GM18909 (cell line): Measurements from ENCODE around the gene MCEE.
A peak's percentile ranks its signal among the peaks of the same experiment; 100 is the strongest.
"Not testable (repeated sequence)": the region's sequence is repeated elsewhere in the genome, so short reads cannot be mapped to it uniquely, and the experiment has no call there.

Source experiments
- ATAC-seq: cut with Tn5 transposase; IDR thresholded peaks from one replicate; pipeline ENCODE4 v1.9.1; 2021; ENCODE audit warnings: mild to moderate bottlenecking; ENCODE audit not compliant: unreplicated experiment, poor library complexity

Gene MCEE

DNA sequence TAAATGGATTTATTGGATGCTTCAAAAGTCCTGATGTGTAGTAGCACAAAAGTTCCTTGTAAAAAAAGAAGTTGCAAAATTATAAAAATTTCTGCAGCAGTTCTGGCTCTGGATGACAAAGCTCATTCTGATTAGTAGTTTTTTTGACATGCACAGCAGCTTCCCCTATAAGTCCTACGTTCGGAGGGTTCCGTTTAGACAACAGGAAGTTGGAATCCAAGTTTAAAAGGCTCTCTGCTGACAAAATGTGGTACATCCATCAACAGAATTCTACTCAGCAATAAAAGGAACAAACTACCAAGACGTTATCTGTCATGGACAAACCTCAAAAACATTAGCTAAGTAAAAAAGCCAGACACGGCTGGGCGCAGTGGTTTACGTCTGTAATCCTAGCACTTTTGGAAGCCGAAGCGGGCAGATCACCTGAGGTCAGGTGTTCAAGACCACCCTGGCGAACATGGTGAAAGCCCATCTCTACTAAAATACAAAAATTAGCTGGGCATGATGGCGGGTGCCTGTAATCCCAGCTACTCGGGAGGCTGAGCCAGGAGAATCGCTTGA lies 46.2 kb downstream of the MCEE start:
- ATAC-seq, result not testable (repeated sequence)

DNA sequence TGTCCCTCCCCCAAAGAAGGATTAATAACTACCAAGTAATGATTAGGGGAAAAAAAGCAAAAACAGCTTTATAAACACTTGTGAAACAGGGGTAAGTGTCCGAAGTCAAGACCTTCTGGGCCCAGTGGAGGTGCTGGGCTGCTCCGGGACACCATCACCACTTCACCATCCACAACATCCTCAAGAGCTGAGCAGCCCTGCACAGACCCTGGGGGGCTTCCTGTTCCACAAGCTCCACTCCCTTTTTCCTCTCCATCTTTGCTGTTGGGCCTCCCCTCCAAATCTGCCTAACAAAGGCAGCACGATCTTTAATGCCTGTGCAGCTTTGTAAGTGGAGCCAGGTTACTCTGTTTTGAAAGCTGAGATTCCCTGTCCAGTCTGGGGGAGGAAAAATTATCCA lies 46.7 kb downstream of the MCEE start:
- ATAC-seq, result not testable (repeated sequence)

DNA sequence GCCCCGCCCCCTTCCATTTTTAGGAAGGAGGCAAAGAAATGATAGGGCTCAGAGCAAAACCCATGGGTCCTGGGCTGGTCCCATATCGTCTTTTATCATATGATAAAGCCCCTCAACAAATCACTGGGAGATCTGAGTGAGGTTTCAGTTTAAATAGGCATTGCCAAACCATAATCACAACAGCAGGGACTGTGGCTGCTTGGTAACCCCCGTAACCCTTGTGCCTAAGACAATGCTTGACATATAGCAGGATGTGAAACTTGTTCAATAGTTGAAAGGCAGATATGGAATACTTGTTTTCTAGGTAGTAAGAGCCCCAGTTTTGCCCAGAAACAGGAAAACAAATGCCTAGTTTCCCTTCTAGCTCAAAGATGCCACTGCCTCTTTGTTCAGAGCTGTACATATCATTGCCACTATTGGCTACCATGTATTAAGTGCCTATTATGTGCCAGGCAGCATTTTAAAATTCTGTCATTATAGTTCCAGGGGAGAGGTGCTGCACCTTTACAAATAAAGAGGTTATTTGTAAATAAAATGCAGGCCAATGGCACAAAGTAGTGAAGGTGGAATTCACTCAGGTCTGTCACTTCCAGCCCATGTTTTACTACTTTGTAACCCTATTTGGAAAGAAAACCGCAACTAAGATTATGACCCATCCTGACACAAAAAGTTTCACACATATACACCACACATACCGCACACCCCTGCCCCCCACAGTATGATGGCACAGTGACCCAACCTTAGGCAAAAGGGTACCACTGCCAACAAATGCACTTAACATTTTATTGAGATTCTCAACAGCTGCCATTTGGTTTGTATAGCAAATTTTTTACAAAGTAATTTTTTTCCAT lies 47.4 kb downstream of the MCEE start:
- ATAC-seq, result no peak

DNA sequence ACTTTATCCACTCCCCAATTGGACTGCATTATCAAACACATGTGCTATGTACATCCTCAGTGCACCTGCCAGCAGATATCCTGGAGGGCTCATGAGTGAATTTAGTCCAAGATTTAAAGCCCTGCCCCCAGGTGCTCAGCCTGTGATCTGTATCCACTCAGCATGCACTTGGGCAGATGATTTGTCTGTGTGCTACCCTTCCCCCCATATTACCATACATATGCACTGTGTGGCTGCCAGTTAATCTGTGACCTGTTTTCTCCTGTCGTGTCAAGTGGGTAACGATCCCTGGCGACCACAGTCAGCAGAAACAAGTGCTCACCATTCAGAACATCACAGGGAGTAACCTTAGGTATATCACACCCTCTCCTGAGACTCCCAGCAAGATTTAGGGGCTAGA lies 51.4 kb downstream of the MCEE start:
- no peak for ATAC-seq

DNA sequence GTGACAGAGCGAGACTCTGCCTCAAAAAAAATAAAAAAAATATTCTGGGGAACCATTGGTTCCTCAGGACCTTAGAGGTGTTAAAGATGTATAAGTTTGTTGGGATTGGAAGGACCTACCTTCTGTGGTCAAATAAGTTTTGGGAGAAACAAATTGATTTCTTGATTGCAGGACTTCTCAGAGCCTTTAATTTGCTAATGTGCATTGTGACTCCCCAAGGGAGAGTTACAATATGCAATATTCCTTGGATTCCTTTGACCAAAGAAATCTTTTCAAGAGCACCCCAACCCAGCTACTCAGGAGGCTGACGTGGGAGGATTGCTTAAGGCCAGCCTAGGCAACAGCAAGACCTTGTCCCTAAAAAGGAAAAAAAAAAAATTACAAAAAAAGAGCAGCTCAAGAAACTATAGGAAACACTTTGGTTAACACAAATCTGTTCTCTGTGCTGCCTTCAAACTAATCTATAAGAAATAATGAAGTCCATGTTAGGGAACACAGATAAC lies 55.1 kb downstream of the MCEE start:
- ATAC-seq, result no peak

DNA sequence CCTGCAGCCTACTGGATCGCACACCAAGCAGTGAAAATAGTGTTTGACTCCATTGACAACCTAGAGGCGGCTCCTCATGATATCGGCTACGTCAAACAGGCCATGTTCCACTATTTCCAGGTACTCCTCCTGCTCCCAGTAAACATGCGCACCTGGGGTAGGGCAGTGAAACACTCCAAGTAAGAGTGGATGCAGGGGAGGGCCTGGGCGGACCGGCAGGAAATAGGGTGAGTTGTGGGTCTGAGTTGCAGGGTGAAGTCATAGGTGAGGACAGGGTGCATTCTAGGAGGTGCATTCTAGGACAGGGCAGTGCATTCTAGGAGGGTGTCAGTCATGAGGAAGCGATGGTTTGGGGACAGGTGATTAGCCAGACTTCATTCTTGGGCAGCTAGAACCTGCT lies 56.6 kb downstream of the MCEE start:
- ATAC-seq, result no peak

DNA sequence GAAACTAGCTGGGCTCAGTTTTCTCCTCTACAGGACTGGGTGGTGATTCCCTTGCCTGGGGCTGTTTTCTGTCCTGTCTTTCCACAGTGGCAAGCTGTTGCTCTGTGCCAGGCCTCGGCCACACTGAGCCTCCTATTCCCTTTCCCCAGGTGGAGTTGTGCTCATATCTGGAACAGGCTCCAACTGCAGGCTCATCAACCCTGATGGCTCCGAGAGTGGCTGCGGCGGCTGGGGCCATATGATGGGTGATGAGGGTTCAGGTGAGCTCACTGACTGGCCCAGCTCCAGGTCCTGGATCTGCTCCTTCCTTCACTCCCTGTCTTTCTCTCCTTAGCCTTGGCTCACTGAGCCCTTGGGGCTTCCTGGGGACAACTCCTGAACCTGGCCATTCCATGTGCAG lies 57.5 kb downstream of the MCEE start:
- ATAC-seq, result no peak

DNA sequence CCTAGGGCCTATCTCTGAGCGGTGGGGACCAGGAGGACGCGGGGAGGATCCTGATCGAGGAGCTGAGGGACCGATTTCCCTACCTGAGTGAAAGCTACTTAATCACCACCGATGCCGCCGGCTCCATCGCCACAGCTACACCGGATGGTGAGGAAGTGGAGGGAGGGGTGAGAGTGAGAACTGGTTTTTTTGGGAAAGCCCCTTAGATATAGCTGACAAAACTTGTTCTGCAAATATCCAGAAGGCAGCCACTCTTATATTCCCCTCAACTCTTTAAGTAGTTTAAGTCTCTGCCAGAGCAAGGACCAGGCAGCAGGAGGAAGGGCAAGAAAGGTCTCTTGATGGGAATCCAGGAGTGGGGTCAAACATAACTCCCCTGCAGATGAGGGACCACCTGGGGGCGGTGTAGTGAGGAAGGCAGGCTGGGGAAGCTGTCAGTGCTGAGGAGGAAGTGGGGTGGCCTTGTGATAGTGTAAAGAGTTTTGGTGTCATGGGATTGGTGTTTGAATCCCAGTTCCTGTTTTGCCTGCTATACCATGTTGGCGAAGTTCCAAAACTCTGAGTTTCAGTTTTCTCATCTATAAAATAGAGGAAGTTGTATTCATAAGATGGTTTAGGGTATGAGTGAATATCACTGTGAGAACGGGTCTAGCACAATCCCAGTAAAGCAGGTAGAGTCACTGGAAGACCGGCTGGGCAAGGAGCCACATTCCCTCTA lies 58.2 kb downstream of the MCEE start:
- ATAC-seq, result peak; percentile 49

DNA sequence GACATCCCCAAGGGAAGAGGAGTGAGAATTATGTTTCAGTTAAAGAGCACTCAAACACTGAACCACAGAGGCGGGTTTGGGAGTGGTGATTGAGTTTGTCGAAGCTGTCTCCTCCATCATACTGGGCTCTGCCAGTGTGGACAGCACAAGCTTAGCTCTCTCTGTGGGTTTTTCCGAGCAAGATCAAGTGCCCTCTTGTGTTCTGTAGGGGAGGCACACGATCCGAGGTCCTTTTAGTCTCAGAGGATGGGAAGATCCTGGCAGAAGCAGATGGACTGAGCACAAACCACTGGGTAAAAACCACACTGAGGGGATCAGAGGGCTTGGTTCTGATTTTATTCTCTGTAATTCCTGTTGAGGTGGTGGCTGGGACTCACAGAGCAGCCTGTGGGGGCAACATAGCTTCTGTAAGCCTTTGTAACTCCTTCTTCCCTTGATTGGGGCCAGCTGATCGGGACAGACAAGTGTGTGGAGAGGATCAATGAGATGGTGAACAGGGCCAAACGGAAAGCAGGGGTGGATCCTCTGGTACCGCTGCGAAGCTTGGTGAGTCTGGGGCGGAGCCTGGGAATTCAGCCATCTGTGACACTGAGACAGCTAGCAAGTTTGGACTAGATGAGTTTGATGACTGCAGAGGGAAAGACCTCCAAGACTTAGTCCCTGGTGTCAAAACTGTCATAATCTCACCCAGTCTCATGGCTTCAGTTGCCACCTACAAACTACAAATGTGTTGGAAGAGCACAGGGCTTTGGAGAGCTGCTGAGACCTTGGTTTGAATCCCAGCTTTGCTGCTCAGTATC lies 59.5 kb downstream of the MCEE start:
- ATAC-seq, result no peak

DNA sequence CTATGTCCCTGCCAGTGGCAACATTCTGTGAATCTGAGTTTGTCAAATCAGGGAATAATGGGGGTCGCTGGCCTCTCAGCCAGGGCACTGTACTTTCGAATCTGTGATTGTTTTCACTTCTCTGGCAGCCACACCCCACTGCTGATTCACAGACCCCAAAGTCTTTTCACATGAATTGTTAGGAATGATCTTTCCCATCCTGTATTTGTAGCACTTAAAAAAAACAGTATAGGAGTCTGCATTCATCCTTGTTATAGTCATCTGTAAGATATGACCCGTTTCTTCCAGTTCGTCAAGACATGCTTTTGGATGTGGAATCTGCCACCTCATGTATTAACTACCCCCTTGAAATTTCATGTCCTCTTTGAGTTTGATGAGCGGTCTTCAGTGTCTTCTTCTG lies 60.7 kb downstream of the MCEE start:
- no peak for ATAC-seq

DNA sequence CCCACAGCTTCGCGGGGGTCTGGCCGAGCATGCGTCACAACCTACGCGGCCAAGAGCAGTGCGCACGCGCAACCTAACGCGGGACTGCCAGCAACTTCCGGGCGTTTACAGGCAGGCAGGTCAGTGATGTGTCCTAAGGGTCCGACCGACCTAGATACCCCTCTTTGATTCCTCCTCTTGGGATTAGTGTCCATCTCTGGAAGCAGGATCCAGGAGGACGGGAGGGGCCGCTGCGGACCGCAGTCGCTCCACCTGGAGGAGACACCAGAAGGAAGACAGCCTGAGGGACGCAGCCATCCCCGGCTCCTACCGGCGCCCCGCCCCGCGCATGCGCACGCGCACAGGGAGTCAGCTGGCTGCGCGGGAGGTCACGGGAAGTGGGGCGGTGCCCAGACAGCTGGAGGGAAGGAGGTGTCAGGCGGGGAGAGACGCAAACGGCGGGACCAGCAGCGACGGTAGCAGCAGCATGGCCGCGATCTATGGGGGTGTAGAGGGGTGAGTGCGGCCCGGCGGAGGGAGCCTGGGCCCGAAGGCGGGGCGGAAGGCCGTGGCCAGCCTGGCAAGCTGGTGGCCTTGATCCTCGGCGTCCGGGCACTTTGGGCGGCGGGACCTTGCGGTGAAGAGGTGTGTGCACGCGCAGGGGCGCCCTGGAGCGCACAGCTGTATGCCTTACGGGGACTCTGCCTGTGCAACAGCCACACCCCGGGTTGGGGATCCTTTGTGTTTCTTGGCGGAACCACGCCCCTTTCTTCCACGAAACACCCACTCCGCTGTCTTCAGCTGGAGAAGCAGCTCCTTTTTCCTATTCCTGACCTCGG lies 61.6 kb downstream of the MCEE start, which contains the start of gene NAGK:
TSS of gene NAGK (plus strand) at position 431 of the 818 bp plus-strand sequence. CDS start at position 467, 36 bp downstream.
- peak; percentile 62 for ATAC-seq

DNA sequence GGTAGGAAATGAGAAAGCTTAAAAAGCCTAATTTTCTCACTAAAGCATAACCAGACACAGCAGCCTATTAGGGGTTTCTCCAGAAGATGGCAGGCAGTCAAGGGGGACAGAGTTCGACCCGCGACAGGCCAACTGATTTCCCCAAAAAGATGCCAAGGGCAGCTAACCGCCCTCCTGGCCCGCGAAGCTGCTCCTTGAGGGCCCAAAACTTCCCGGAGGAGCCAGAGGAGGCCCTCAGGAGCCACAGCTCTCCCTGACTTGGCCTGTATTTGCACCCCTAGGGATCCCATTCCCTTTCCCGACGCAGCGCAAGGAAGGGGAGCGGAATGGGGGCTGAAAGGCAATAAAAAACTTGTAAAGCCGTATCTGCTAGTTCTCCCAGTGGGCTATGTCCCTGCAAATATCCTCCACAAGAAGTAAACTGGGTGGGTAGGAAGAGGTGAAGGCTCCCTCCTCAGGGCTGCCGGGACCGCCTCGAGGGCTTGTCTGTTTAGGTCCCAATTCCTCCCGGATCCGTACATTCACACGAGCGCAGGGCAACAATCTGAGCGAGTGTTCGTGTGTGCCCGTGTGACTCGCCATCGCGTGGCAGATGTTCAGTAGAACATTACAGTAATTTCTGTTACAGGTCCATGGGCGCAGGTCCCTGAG lies 62.3 kb downstream of the MCEE start:
- peak; percentile 1 for ATAC-seq

DNA sequence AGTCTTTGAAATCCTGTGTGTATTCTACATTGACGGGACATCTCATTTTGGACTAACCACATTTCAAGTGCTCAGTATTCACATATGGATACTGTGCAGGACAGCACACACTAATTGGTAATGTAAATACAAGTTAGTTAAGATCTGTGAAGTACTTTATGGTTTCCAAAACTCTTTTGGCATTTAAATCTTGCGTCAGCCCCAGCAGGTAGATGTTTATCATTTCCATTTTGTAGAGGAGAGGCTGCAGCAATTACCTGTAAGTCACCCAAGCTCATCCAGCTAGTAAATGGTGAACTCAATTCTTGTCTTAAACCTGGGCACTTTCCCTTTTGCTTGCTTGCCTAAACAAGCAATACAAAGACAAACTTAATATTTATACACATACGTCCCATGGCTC lies 63.2 kb downstream of the MCEE start:
- ATAC-seq, result no peak

DNA sequence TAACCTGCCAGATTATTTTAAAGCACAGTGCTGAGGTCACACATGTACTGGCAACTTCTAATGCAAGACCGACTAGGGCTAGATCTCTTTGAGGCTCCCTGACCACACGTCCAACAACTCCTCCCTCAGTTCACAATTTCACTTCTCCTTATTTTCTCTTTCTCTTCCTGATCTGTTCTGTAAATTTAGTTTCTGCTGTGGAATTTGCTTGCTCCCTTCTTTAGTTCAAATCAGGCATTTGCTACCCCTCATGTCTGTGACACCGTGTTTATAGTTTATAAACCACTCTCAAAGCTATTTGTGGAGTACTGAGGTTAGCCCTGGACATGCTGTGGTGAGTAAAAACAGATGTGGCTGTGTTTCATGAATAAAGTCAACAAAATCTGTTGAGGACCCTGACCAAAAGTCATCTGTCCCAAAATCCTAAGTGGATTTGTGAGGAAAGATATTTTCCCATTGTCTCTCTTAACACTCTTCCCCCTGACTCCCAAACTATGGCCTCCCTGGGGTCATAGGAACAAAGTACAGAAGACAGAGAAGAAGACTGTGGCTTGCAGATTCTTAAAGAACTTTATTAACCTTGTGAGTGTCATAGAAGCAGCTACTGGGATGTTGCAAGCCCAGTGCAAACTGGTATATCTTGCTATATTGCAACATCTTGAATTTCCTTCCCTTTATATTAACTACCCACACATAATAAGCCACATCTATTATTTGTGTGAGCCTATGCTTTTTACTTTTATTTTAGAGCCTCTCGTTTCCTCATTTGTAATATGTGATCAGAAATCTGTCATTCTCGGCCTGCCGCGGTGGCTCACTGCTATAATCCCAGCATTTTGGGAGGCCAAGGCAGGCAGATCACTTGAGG lies 65.0 kb downstream of the MCEE start:
- ATAC-seq, result peak; percentile 32

DNA sequence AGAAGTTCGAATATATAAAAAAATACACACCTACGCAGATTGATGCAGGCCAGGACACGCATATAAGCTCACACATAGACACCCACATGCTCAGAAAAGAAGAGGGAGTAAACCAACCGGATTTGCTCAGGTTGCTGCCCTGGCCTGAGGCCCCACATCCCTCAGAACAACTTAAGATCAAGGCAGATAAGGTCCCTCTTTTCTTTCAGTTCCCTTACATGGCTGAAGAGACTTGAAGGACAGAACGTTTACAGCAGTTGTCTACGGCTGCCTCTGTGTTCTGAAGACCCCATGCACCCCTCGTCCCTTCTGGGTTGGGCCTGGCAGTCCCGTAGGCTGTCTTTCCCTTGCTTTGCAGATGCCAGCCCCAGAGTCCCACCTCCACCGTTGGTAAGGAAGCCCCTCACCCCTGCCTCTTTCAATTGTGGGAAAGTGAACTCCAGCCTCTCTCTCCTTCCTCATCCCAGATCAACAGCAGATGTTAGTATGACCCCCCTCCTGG lies 65.9 kb downstream of the MCEE start:
- ATAC-seq, result no peak

DNA sequence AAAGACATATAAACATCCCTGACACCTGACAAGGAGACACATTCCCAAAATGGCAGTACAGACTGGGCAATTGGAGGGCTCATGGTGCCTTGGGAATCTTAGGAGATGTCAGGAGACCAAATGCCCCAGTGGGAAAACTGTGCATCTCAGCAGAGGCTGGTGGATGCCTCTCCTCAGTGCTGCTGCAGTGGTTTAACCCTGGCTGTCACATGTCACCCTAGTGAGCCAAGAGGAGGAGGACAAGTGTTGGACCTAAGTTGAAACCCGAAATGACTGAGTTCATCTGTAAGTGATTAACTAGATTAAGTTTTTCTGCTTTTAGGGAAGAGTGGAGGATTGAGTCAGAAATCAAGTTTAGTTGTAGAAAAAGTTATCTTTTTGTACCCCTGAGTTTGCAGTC lies 66.8 kb downstream of the MCEE start:
- ATAC-seq, result peak; percentile 28

DNA sequence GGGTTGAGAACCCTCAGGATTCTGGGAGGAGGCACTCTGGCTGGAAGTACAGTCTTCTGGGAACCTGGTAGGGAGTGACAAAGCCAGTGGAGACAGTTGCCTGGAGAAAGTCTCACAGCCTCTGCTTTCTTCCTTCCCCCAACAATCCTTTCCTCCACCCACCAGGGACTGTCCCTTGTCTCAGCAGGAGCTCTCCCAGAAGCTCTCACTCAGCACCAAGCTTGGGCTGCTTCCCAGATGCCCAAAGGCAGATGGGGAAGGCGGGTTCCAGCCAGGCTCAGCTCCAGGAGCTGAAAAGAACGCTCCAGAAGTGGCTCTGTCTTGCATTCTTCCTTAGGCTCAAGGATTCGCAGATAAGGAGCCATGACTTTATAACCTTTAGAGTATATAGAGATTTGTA lies 69.2 kb downstream of the MCEE start:
- no peak for ATAC-seq

DNA sequence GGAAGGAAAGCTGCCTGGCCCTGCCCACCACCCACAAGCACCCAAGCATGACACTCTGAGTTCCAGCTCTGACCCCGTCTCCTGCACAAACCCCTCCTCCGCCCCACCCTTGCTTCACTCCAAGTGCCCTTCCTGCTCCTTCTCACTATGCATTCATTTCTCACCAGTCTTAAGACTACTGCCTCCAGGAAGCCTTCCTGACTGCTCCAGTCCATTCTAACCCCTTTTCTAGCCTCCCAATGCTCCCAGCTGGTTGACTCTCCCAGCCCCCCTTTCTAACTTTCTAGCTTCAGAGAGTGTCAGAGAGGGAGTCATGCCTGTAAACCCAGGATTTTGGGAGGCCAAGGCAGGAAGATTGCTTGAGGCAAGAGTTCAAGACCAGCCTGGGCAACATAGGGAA lies 69.8 kb downstream of the MCEE start:
- no peak for ATAC-seq
